CD8-positive, alpha-beta memory T cell (primary cell): ENCODE results near the gene SRGAP1. TPM values are rescaled to one million over a fixed set of nuclear protein-coding genes. Genes with fewer than 3 reads are reported as not detected.
A peak's percentile ranks its signal among the peaks of the same experiment; 100 is the strongest.
"Not testable (repeated sequence)": the region's sequence is repeated elsewhere in the genome, so short reads cannot be mapped to it uniquely, and the experiment has no call there.

Experiments used
- CTCF ChIA-PET: fragments of 350-600 bp; sonication (Branson Sonifier 250); formaldehyde crosslinking; loops from one replicate; lab custom pipeline; 2021; ENCODE audit warnings: antibody characterized with exemption; lab: Charles Lee
- POLR2A ChIA-PET: fragments of 350-600 bp; sonication (Branson Sonifier 250); formaldehyde crosslinking; loops from one replicate; lab custom pipeline; 2021; ENCODE audit warnings: antibody characterized with exemption; lab: Charles Lee
- DNase-seq, 5 donors: peaks; one replicate each; pipeline versions ENCODE4 v3.0.0 to v3.0.0-alpha.2; 2020 to 2022; ENCODE audit warnings: mixed read lengths in 1 of 5
- H3K27ac ChIP-seq: one replicate; pipeline ENCODE4 v1.7.0; 2013; ENCODE audit warnings: low read depth, mild to moderate bottlenecking, low read length, moderate library complexity
- H3K27me3 ChIP-seq: 2 replicates; pipeline ENCODE4 v1.7.0; 2013; ENCODE audit warnings: low read length, mild to moderate bottlenecking; ENCODE audit not compliant: insufficient read depth, poor library complexity, severe bottlenecking
- H3K36me3 ChIP-seq: 2 replicates; pipeline ENCODE4 v1.7.0; 2013; ENCODE audit warnings: mild to moderate bottlenecking, low read length, moderate library complexity; ENCODE audit not compliant: insufficient read depth
- H3K4me1 ChIP-seq: 2 replicates; pipeline ENCODE4 v1.7.0; 2013; ENCODE audit warnings: mild to moderate bottlenecking, low read length, moderate library complexity; ENCODE audit not compliant: insufficient read depth
- H3K4me3 ChIP-seq: 2 replicates; pipeline ENCODE4 v1.7.0; 2013; ENCODE audit warnings: mild to moderate bottlenecking, low read length
- H3K9me3 ChIP-seq: 2 replicates; pipeline ENCODE4 v1.7.0; 2013; ENCODE audit warnings: mild to moderate bottlenecking, low read length
- H3K27ac Mint-ChIP-seq, 8 donors: one replicate each; pipeline ENCODE4 v1.8.0; 2020 to 2021; ENCODE audit warnings: mixed read lengths in 8 of 8, mild to moderate bottlenecking in 6 of 8, inconsistent platforms in 3 of 8, moderate library complexity in 3 of 8
- H3K27me3 Mint-ChIP-seq, 2 donors: one replicate each; pipeline ENCODE4 v1.8.0; 2020 to 2021; ENCODE audit warnings: mixed read lengths in 2 of 2, mild to moderate bottlenecking in 1 of 2, moderate library complexity in 1 of 2
- H3K36me3 Mint-ChIP-seq, 3 donors: one replicate each; pipeline ENCODE4 v1.8.0; 2020 to 2021; ENCODE audit warnings: mixed read lengths in 3 of 3, inconsistent platforms in 1 of 3, mild to moderate bottlenecking in 1 of 3
- H3K4me1 Mint-ChIP-seq, 3 donors: one replicate each; pipeline ENCODE4 v1.8.0; 2020 to 2021; ENCODE audit warnings: mixed read lengths in 3 of 3, inconsistent platforms in 1 of 3, mild to moderate bottlenecking in 1 of 3
- H3K4me3 Mint-ChIP-seq, 7 donors: one replicate each; pipeline ENCODE4 v1.8.0; 2020 to 2021; ENCODE audit warnings: mixed read lengths in 7 of 7, mild to moderate bottlenecking in 6 of 7, moderate library complexity in 4 of 7, inconsistent platforms in 2 of 7
- H3K9me3 Mint-ChIP-seq, 5 donors: one replicate each; pipeline ENCODE4 v1.8.0; 2020 to 2022; ENCODE audit warnings: mixed read lengths in 5 of 5, mild to moderate bottlenecking in 3 of 5, moderate library complexity in 2 of 5, inconsistent platforms in 1 of 5
- polyA plus RNA-seq: library from polyadenylated mRNA; unstranded; fragments of 300-500 nt; fragmentation: Illumina TruSeq; gene quantifications from one replicate; pipeline ENCODE4 v1.2.3, GENCODE V29; 2021
- total RNA-seq, 2 experiments: library from RNA; stranded (reverse); gene quantifications; one replicate each; pipeline ENCODE4 v1.2.3, GENCODE V29; 2021

The SRGAP1 gene
- total and polyA plus RNA-seq, 3 experiments from 2014 or later, result 0.09 to 0.64 (median 0.61) TPM

DNA sequence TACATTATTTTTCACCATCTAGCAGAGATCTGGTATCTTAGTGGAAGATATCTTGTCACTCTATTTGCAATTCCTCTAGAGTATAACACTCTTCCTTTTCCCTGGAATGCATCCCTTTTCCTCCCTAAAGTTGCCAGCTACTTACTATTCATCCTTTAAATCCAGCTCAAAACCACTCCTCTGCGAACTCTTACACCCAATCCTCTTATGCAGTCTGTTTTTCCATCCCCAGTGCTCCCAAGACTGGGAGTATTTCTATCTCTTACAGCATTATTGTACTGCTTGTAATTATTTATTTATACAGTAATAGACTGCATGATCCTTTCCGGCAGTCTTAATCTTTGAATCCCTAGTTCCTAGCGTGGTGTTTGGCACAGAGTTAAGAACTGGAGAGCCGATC lies 2.9 kb upstream of the SRGAP1 start:
- Mint-ChIP-seq H3K4me1 (peaks cover 8 to 11% (median 11%) of the 10 kb centered on the region in 3 donors), H3K27me3 (peaks cover 11 to 14% of the 10 kb centered on the region in 2 donors), H3K4me3 (peak overlapping the region in 3 of 7 donors; percentile 16 to 51 (median 41)), H3K27ac (peak overlapping the region in 1 of 8 donors; percentile 7), H3K9me3 (no peaks in the 10 kb centered on the region), H3K36me3 (no peaks in the 10 kb centered on the region)
- POLR2A ChIA-PET, result no interaction called here
- H3K9me3 ChIP-seq, result no peaks in the 10 kb centered on the region
- peaks cover 7% of the 10 kb centered on the region for H3K4me1 ChIP-seq
- CTCF ChIA-PET, result no interaction called here
- H3K27me3 ChIP-seq, result peaks cover 10% of the 10 kb centered on the region
- no peak overlapping the region for H3K4me3 ChIP-seq
- no peaks in the 10 kb centered on the region for H3K36me3 ChIP-seq
- no peak overlapping the region for H3K27ac ChIP-seq
- DNase-seq, result no peak

DNA sequence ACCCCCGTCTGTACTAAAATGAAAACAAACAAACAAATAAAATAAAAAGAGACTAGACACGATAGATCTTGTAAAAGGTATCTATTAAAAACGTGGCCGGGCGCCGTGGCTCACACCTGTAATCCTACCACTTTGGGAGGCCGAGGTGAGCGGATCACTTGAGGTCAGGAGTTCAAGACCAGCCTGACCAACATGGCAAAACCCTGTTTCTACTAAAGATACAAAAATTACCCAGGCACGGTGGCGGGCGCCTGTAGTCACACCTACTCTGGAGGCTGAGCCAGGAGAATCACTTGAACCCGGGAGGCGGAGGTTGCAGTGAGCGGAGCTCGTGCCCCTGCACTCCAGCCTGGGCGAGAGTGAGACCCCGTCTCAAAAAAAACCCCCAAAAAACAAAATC lies 1.8 kb upstream of the SRGAP1 start:
- H3K27me3 ChIP-seq, H3K36me3 ChIP-seq, H3K27ac ChIP-seq, H3K4me3 ChIP-seq, H3K36me3 Mint-ChIP-seq, H3K9me3 Mint-ChIP-seq, DNase-seq, H3K4me1 ChIP-seq, H3K9me3 ChIP-seq, POLR2A ChIA-PET: not testable (repeated sequence)
- peaks cover 11 to 16% of the 10 kb centered on the region in 2 donors for H3K27me3 Mint-ChIP-seq
- peak overlapping the region in 3 of 8 donors; percentile 19 to 46 (median 29) for H3K27ac Mint-ChIP-seq
- peak overlapping the region; percentile 56 to 80 (median 68) for H3K4me3 Mint-ChIP-seq
- peaks cover 8 to 11% (median 11%) of the 10 kb centered on the region in 3 donors for H3K4me1 Mint-ChIP-seq
- CTCF ChIA-PET, result interaction anchor here (0.6 to 3.0 kb wide), 4 partner anchors 10 to 419 kb away, joined by 3 to 32 read pairs (median 13); no protein-coding TSS in a partner anchor

DNA sequence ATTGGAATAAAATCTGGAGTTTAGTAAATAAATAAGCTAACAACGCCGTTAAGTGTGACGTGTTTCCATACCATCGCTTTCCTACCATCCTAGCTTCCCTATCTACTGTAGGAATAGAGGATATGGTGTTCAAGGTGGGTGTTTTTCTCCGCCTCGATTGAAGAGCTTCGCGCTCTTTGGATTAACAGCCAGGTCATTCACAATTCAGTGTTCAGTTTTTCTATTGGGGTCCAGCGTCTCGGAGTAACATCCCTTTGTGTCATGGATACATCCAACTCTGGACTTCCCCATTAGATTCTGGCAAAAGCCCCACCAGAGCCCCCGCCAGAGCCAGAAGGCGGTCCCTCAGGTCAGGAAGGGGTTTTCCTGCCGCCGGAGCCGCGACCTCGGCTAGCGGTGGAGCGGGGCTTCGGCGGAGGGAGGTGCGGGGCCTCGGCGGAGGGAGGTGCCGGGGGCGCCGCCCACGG lies 1.2 kb upstream of the SRGAP1 start:
- POLR2A ChIA-PET, result no interaction called here
- Histone ChIP-seq H3K4me1 (peaks cover 7% of the 10 kb centered on the region), H3K9me3 (no peaks in the 10 kb centered on the region), H3K27ac (no peak overlapping the region), H3K4me3 (peak overlapping the region; percentile 62), H3K36me3 (no peaks in the 10 kb centered on the region), H3K27me3 (peaks cover 10% of the 10 kb centered on the region)
- no peaks in the 10 kb centered on the region for H3K9me3 Mint-ChIP-seq
- peaks cover 8 to 11% (median 11%) of the 10 kb centered on the region in 3 donors for H3K4me1 Mint-ChIP-seq
- CTCF ChIA-PET, result interaction anchor here (0.6 to 3.0 kb wide), 6 partner anchors 10 to 548 kb away, joined by 3 to 32 read pairs (median 6); no protein-coding TSS in a partner anchor
- peak overlapping the region in 6 of 8 donors; percentile 3 to 87 (median 38) for H3K27ac Mint-ChIP-seq
- H3K27me3 Mint-ChIP-seq, result peaks cover 11 to 19% of the 10 kb centered on the region in 2 donors
- H3K36me3 Mint-ChIP-seq, result no peaks in the 10 kb centered on the region
- peak in 1 of 5 donors; percentile 34 for DNase-seq
- peak overlapping the region; percentile 56 to 80 (median 73) for H3K4me3 Mint-ChIP-seq

DNA sequence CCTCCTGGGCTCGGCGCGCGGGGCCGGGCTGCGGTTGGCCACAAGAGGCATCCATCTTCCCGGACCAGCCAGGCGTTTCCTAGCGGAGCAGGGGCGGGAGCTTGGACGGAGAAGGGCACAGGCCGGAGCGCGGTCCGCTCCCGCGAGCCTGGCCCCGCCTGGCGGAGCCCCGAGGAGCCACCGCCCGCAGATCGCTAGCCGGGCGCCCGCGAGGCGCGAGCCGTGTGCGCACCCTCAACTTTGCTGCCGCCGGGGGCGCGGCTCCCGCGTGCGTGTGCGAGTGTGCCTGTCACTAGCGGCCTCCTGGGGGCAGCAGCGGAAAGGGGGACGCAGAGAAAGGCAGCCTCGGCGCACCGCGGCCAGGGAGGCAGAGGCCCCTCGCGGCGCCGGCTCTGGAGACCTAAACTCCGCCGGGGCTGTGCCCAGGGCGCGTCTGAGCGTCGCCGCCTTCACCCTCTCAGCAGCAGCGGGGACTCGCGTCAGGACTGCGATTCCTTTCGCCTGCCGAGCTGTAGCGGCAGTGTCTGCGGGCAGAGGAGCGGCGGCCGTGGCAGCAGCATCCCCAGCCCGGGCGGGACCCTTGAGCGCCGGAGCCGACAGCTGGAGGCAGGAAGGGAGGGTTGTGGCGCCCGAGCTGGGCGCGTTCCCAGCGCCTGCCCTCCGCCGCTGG lies 644 bp upstream of the SRGAP1 start:
- CTCF ChIA-PET, result interaction anchor here (0.9 to 3.0 kb wide), 12 partner anchors 11 to 549 kb away, joined by 3 to 32 read pairs (median 4); no protein-coding TSS in a partner anchor
- Histone ChIP-seq H3K27me3 (peaks cover 10% of the 10 kb centered on the region), H3K4me3 (peak overlapping the region; percentile 62), H3K36me3 (no peaks in the 10 kb centered on the region), H3K27ac (no peak overlapping the region), H3K9me3 (no peaks in the 10 kb centered on the region), H3K4me1 (peaks cover 7% of the 10 kb centered on the region)
- peak; percentile 63 to 87 (median 76) for DNase-seq
- Mint-ChIP-seq H3K36me3 (no peaks in the 10 kb centered on the region), H3K27me3 (peaks cover 10 to 19% of the 10 kb centered on the region in 2 donors), H3K9me3 (no peaks in the 10 kb centered on the region), H3K4me1 (peaks cover 8 to 11% (median 11%) of the 10 kb centered on the region in 3 donors), H3K27ac (peak overlapping the region in 3 of 8 donors; percentile 33 to 84 (median 46)), H3K4me3 (peak overlapping the region; percentile 52 to 83 (median 71))
- POLR2A ChIA-PET, result interaction anchor here (0.5 to 0.6 kb wide), 2 partner anchors 10 to 244 kb away, joined by 3 read pairs; no protein-coding TSS in a partner anchor

GRCh38 chr12:63845726-63846125 lies 1.2 kb downstream of the SRGAP1 start:
- H3K4me1 ChIP-seq, result peaks cover 7% of the 10 kb centered on the region
- H3K36me3 ChIP-seq, result no peaks in the 10 kb centered on the region
- H3K27ac ChIP-seq, result no peak overlapping the region
- no peak for DNase-seq
- no peaks in the 10 kb centered on the region for H3K9me3 Mint-ChIP-seq
- H3K27ac Mint-ChIP-seq, result no peak overlapping the region
- H3K9me3 ChIP-seq, result no peaks in the 10 kb centered on the region
- POLR2A ChIA-PET, result no interaction called here
- H3K4me1 Mint-ChIP-seq, result peaks cover 8 to 11% (median 11%) of the 10 kb centered on the region in 3 donors
- H3K4me3 ChIP-seq, result no peak overlapping the region
- H3K27me3 ChIP-seq, result peaks cover 10% of the 10 kb centered on the region
- peak overlapping the region in 2 of 7 donors; percentile 13 to 89 for H3K4me3 Mint-ChIP-seq
- CTCF ChIA-PET, result no interaction called here
- H3K27me3 Mint-ChIP-seq, result peaks cover 10 to 19% of the 10 kb centered on the region in 2 donors
- no peaks in the 10 kb centered on the region for H3K36me3 Mint-ChIP-seq

DNA sequence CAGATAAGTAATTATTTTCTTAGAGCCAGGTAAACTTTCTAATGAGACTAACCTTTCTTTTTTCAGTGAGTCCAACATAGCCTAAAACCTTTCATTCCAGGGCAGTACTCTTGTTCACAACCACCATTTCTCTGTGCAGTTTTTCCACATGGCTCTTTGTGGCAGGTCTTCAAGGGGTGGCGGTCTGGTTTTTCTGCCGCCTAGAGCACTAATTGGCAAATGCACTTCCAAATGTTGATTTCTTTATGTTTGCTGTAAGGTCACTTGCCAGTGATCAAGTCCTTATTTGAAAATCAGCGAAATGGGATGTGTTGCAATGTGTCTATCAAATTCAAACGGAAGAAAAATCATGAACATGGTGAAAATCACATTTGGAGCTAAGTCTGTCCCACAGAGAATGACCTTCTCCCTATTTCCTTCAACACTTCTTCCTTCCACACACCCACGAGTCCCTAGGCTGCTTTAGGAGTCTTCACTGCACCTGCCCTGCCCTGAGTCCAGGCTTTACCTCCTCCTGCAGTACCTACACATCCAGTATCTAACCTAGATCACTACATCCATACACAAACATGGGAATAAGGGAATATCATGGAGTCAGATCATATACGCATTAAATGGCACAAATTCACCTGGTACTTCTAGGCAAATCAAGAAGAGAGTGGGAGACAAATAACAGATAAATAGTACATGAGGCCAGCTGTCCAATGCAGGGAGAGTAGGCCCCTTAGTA lies 1.9 kb downstream of the SRGAP1 start:
- POLR2A ChIA-PET, result no interaction called here
- Mint-ChIP-seq H3K36me3 (no peaks in the 10 kb centered on the region), H3K9me3 (no peaks in the 10 kb centered on the region), H3K27me3 (peaks cover 10 to 19% of the 10 kb centered on the region in 2 donors), H3K27ac (no peak overlapping the region), H3K4me3 (no peak overlapping the region), H3K4me1 (peaks cover 8 to 11% (median 11%) of the 10 kb centered on the region in 3 donors)
- no peak for DNase-seq
- Histone ChIP-seq H3K4me3 (no peak overlapping the region), H3K36me3 (no peaks in the 10 kb centered on the region), H3K27ac (no peak overlapping the region), H3K27me3 (peaks cover 10% of the 10 kb centered on the region), H3K9me3 (no peaks in the 10 kb centered on the region), H3K4me1 (peaks cover 7% of the 10 kb centered on the region)
- CTCF ChIA-PET, result no interaction called here

GRCh38 chr12:63848450-63848849 lies 4.0 kb downstream of the SRGAP1 start:
- H3K36me3 Mint-ChIP-seq, result no peaks in the 10 kb centered on the region
- Histone ChIP-seq H3K36me3 (no peaks in the 10 kb centered on the region), H3K27ac (no peak overlapping the region), H3K4me1 (peaks cover 7% of the 10 kb centered on the region), H3K27me3 (peaks cover 10% of the 10 kb centered on the region), H3K4me3 (no peak overlapping the region), H3K9me3 (no peaks in the 10 kb centered on the region)
- H3K9me3 Mint-ChIP-seq, result no peaks in the 10 kb centered on the region
- POLR2A ChIA-PET, result no interaction called here
- peak overlapping the region in 1 of 7 donors; percentile 21 for H3K4me3 Mint-ChIP-seq
- no peak for DNase-seq
- peaks cover 10 to 19% of the 10 kb centered on the region in 2 donors for H3K27me3 Mint-ChIP-seq
- CTCF ChIA-PET, result no interaction called here
- peaks cover 5 to 6% (median 6%) of the 10 kb centered on the region in 3 donors for H3K4me1 Mint-ChIP-seq
- H3K27ac Mint-ChIP-seq, result no peak overlapping the region
